BJ (cell line): Measurements from ENCODE around the gene C1orf198. TPM values are rescaled to one million over a fixed set of nuclear protein-coding genes. Genes with fewer than 3 reads are reported as not detected.

Experiments
- CTCF ChIA-PET: fragments of 350-600 bp; formaldehyde crosslinking; extraction: SDS; loops from one replicate; lab custom pipeline; 2021; ENCODE audit warnings: antibody characterized with exemption, inconsistent platforms; lab: Yijun Ruan, JAX
- POLR2A ChIA-PET: fragments of 300-600 bp; sonication (Branson Sonifier 250); formaldehyde crosslinking; extraction: SDS; loops from one replicate; lab custom pipeline; 2021; ENCODE audit warnings: antibody characterized with exemption; lab: Charles Lee
- DNase-seq: peaks from one replicate; pipeline ENCODE4 v3.0.0-alpha.2; 2011; ENCODE audit warnings: low read depth
- H3K27me3 ChIP-seq: 2 replicates; pipeline ENCODE4 v1.6.0; 2011; ENCODE audit warnings: low read length; ENCODE audit not compliant: control insufficient read depth, insufficient read depth
- H3K36me3 ChIP-seq: 2 replicates; pipeline ENCODE4 v1.5.1; 2011; ENCODE audit warnings: low read length; ENCODE audit not compliant: control insufficient read depth, insufficient read depth
- H3K4me3 ChIP-seq: 2 replicates; pipeline ENCODE4 v1.5.1; 2011; ENCODE audit warnings: low read depth, mild to moderate bottlenecking, control low read depth, low read length
- polyA plus RNA-seq: library from polyadenylated mRNA; depleted of rRNA; stranded (reverse); fragments of >200 nt; gene quantifications from 2 replicates; pipeline ENCODE4 v1.2.3, GENCODE V29; 2011
- TF ChIP-seq, protein P1 (sequence below): IDR thresholded peaks from 2 replicates; pipeline ENCODE4 v1.5.1; 2011; ENCODE audit warnings: low read depth, mild to moderate bottlenecking, control low read depth, inconsistent platforms, low read length, moderate library complexity; ENCODE audit not compliant: insufficient read depth

The C1orf198 gene
- polyA plus RNA-seq, 1 experiment: 195 TPM

GRCh38 chr1:230898748-230899147 lies 30.4 kb upstream of the C1orf198 start:
- H3K4me3 ChIP-seq: no peak overlapping the region
- TF ChIP-seq, protein P1, sequence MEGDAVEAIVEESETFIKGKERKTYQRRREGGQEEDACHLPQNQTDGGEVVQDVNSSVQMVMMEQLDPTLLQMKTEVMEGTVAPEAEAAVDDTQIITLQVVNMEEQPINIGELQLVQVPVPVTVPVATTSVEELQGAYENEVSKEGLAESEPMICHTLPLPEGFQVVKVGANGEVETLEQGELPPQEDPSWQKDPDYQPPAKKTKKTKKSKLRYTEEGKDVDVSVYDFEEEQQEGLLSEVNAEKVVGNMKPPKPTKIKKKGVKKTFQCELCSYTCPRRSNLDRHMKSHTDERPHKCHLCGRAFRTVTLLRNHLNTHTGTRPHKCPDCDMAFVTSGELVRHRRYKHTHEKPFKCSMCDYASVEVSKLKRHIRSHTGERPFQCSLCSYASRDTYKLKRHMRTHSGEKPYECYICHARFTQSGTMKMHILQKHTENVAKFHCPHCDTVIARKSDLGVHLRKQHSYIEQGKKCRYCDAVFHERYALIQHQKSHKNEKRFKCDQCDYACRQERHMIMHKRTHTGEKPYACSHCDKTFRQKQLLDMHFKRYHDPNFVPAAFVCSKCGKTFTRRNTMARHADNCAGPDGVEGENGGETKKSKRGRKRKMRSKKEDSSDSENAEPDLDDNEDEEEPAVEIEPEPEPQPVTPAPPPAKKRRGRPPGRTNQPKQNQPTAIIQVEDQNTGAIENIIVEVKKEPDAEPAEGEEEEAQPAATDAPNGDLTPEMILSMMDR: no peak
- CTCF ChIA-PET: interaction anchor here (1.3 to 1.4 kb wide), 2 partner anchors 8 to 12 kb away, joined by 3 read pairs; no protein-coding TSS in a partner anchor
- H3K27me3 ChIP-seq: no peaks in the 10 kb centered on the region
- POLR2A ChIA-PET: no interaction called here
- no peaks in the 10 kb centered on the region for H3K36me3 ChIP-seq
- DNase-seq: no peak

DNA sequence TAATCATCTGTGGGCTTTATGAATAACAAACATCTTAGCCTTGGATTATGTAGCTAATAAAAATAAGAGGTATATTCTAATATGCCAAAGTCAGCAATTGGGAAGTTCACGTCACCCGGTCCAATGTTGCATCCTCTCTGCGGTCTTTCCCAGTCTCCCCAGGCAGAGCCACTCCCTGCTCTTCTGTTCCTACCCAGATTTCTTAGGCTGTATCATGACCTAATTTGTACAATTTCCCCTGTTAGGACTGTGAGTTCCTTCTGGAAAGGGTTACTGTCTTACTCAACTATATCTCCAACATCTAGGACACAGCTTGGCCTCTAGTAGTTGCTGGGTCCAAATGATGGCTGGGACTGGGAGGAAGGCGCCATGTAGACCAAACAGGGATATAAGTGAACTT lies 29.8 kb upstream of the C1orf198 start:
- Histone ChIP-seq H3K4me3 (no peak overlapping the region), H3K36me3 (no peaks in the 10 kb centered on the region), H3K27me3 (no peaks in the 10 kb centered on the region)
- DNase-seq: no peak
- ChIA-PET POLR2A (interaction anchor here (0.6 kb wide), 1 partner anchor 28 kb away, joined by 3 read pairs; no protein-coding TSS in a partner anchor), CTCF (interaction anchor here (0.6 to 1.4 kb wide), 4 partner anchors 9 to 19 kb away, joined by 3 to 4 read pairs (median 3); no protein-coding TSS in a partner anchor)
- TF ChIP-seq, protein P1: no peak

DNA sequence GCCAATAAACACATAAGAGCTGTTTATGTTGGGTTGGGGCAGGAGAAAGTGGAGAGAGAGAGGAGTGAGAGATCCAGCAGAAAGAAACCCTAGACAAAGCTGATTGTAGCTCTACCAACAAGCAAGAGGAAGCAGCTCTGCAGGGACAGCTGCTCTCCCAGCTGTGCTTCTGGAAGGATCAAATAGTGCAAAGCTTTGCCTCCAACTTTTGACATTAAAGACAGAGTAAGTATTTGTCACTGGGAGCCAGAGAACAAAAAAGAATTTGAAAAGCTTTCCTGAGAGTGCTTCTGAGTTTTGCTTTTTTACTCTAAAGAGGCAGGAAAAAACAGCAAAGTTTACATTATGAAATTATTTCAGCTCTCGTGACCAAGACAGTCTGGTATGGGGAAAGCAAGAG lies 28.5 kb upstream of the C1orf198 start:
- H3K27me3 ChIP-seq: no peaks in the 10 kb centered on the region
- no peak overlapping the region for H3K4me3 ChIP-seq
- no peaks in the 10 kb centered on the region for H3K36me3 ChIP-seq
- TF ChIP-seq, protein P1: no peak
- no peak for DNase-seq
- ChIA-PET POLR2A (no interaction called here), CTCF (interaction anchor here (1.0 to 2.2 kb wide), 2 partner anchors 15 to 99 kb away, joined by 3 to 6 read pairs; no protein-coding TSS in a partner anchor)

DNA sequence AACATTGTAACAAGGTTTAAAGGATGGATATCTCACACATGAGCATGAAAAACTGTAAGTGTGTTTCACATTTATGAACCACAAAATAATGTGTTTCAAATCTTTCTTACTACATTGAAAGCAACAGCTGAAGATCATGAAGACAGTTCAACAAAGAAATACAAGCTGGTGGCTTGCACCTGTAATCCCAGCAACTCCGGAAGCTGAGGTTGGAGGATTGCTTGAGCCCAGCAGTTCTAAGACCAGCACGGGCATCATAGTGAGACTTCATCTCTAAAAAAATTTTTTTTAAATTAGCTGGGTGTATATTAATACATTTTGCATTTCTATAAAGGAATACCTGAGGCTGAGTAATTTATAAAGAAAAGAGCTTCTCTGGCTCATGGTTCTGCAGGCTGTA lies 27.1 kb upstream of the C1orf198 start:
- TF ChIP-seq, protein P1: no peak
- H3K27me3 ChIP-seq: no peaks in the 10 kb centered on the region
- no peak for DNase-seq
- POLR2A ChIA-PET: no interaction called here
- CTCF ChIA-PET: interaction anchor here (0.8 to 2.2 kb wide), 3 partner anchors 22 to 97 kb away, joined by 3 to 6 read pairs (median 3); no protein-coding TSS in a partner anchor
- H3K36me3 ChIP-seq: no peaks in the 10 kb centered on the region
- no peak overlapping the region for H3K4me3 ChIP-seq

GRCh38 chr1:230894664-230895063 lies 26.3 kb upstream of the C1orf198 start:
- no peaks in the 10 kb centered on the region for H3K36me3 ChIP-seq
- H3K27me3 ChIP-seq: no peaks in the 10 kb centered on the region
- CTCF ChIA-PET: interaction anchor here (0.8 kb wide), 1 partner anchor 87 kb away, joined by 3 read pairs; no protein-coding TSS in a partner anchor
- DNase-seq: no peak
- POLR2A ChIA-PET: no interaction called here
- no peak overlapping the region for H3K4me3 ChIP-seq
- TF ChIP-seq, protein P1: no peak
